Caki2 (cell line): ENCODE data around the gene ZNF726. TPM values are rescaled to one million over a fixed set of nuclear protein-coding genes. Genes with fewer than 3 reads are reported as not detected.

Experiments
- DNase-seq: peaks from one replicate; pipeline ENCODE4 v3.0.0-alpha.2; 2015; ENCODE audit warnings: low read depth
- in situ Hi-C: cut with HindIII; loops from 2 replicates; pipeline ENCODE4 v1.10.0; 2016; ENCODE audit warnings: low sequenced_read_pairs, low pct_unique_long_range_greater_than_20kb, mixed read lengths
- total RNA-seq: library from RNA; depleted of rRNA; stranded (reverse); fragments of >200 nt; shearing (Covaris generic); gene quantifications from 2 replicates; pipeline ENCODE4 v1.2.3, GENCODE V29; 2014; ENCODE audit warnings: low replicate concordance; rRNA removed

Gene ZNF726
- total RNA-seq, 1 experiment from 2014 or later: 4.9 TPM

- in situ Hi-C loops: no loop called here
Observed at GRCh38 chr19:23981863-23982262, 67.2 kb downstream of the ZNF726 start.

GRCh38 chr19:23983406-23983805 is 68.7 kb downstream of the ZNF726 start:
- in situ Hi-C loops: no loop called here
- DNase-seq: no peak

More at GRCh38 chr19:23981863-23982262, 67.2 kb downstream of the ZNF726 start:
- no peak for DNase-seq

Other genes starting within 250 kb of the ZNF726 start
- 4.3 and 8.7 TPM in 2 replicates for gene ZNF675, start 227.7 kb upstream of the ZNF726 start, total RNA-seq
- gene ZNF681, start 156.0 kb upstream of the ZNF726 start, total RNA-seq: 1.3 and 1.9 TPM in 2 replicates
- gene ZNF254, start 172.3 kb downstream of the ZNF726 start, total RNA-seq: 3.2 and 5.9 TPM in 2 replicates